Measurements from ENCODE around the gene PNPO.

PNPO gene

GRCh38 chr17:47996201-47996600 is 54.8 kb downstream of the PNPO start:
- no peak for TF ChIP-seq CTCF (conservative IDR thresholded peaks at IDR 0.05; ENCODE audit: low read depth, low read length)
- H3K4me3 ChIP-seq (ENCODE audit: low read depth, low read length): no peak overlapping the region
- no peak for DNase-seq (ENCODE audit: low read depth)

- no peak for DNase-seq (ENCODE audit: low read depth)
- no peak for TF ChIP-seq CTCF (conservative IDR thresholded peaks at IDR 0.05; ENCODE audit: low read depth, low read length)
- H3K4me3 ChIP-seq (ENCODE audit: low read depth, low read length): no peak overlapping the region
These were observed 56.2 kb downstream of the PNPO start for GRCh38 chr17:47997586-47997985.

GRCh38 chr17:47998044-47998443 is 56.7 kb downstream of the PNPO start:
- H3K4me3 ChIP-seq (ENCODE audit: low read depth, low read length): no peak overlapping the region
- no peak for TF ChIP-seq CTCF (conservative IDR thresholded peaks at IDR 0.05; ENCODE audit: low read depth, low read length)
- DNase-seq (ENCODE audit: low read depth): no peak

Data from choroid plexus epithelial cell (primary cell).